Activated T-cell treated with anti-CD3 and anti-CD28 coated beads, Interleukin-2, amount 50 U/mL, for 1 hour (primary cell): ENCODE data around the gene PCA3.
"Not testable (repeated sequence)": the region's sequence is repeated elsewhere in the genome, so short reads cannot be mapped to it uniquely, and the experiment has no call there.

Experiments used
- DNase-seq: peaks from one replicate; pipeline ENCODE4 v3.0.0-alpha.2; 2020

Gene PCA3

DNA sequence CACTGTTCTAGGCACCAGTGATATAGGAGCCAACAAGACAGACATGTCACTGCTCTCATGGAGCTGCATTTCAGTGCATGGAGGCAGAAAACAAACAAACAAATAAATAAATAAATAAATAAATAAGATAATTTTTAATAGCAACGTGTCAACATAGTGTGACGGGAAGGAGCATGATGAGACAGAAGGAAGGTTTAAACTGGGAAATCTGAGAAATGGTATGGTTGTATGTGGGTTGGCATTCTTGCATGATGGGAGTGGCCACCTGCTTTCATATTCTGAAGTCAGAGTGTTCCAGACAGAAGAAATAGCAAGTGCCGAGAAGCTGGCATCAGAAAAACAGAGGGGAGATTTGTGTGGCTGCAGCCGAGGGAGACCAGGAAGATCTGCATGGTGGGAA lies at the start of gene PCA3:
TSS of gene PCA3 (plus strand) at position 301 of the 400 bp plus-strand sequence.
- no peak for DNase-seq

DNA sequence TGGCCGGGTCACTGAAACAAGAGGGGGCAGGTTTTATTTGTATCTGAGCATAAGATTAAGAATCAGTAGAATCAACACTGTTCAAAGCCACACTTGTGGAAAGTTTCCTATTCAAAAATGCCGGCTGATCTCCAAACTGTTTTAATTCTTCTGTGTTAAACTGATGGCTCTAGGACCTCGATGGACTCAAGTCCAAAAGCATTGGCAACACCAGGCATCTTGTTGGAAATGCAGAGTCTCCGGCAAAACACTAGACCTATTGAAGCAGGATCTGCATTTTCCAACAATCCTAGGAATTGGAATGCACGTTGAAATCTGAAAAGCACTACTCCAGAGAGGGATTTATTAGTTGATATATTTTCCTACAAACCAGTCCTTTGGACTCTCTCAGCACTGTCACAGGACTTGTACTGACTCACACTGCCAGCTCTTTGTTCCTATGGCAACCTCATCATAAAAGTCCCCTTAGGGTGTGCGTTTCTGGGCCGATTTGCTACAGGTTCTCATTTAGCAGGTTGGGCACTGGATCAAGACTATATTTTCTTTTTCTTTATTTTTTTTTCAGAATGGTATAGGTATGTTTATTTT lies 48.1 kb upstream of the PCA3 start:
- DNase-seq = no peak

DNA sequence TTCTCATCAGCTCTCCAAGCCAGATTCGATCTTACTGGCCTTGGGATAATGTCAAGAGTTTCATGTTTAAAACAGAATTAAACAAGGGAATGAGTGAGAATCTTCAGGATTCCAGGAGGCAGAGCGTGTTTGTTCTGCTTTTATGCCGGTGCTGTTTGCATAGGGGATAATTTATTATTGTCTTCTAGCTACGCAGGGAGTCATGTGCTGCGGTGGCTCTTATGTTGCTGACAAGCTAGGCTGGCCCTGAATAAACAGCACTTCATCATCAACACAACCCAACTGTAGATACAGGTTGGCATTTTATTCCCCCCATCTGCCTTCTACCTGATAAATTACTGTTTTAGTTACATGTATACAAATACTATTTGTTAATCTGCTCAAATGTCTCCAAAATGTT lies 47.1 kb upstream of the PCA3 start:
- no peak for DNase-seq

DNA sequence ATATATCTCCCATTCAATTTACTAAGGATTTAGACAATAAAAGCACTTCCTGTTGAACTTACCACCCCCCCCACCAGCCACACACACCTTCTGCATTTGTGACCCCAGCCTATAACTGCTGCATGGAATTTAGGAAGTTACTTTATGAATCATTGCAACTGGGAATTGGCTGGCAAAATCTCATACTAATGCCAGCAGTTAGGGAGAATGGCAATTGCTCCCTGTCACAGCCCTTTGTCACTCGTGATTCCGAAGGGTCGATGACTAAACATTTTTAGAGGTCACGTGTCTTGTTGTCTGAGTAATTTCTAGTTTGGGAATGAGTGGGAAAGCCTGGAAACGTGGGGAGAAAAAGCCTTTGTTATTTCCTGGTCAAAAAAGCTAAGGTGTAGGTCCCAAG lies 46.6 kb upstream of the PCA3 start:
- DNase-seq = no peak

DNA sequence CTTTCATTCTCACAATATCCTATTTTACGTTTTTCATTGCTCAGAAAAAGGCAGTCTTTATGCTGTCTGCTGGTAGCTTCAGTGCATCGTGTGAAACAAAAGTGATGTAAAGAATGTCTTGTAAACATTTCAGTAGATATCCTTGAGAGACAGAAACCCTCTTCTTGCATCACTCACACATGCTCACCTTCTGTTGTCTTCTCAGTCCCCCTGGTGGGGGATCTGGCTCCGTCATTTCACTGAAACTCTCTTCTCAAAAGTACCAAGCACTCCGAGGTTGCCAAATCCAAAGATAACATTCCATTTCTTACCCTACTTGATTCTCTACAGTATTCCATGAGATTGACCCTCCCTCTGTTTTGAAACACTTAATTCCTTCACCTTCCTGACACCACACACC lies 46.1 kb upstream of the PCA3 start:
- no peak for DNase-seq

DNA sequence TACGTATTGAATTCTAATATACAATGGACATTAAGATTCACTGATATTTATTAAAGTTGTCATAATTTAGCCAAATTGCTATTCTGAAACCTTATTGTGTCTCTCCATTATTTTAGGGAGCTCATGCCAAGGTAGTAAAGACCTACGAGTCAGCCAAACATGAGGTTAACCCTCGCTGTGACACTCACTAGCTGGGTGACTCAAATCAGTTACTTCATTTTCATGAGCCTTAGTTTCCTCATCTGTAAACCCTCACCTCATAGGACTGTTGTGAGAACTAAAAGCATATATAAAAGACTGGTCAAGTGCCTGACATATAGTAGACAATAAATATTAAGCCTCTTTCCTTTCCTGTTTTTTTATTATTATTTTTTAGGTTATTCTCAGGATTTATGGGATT lies 44.0 kb upstream of the PCA3 start:
- DNase-seq = no peak

DNA sequence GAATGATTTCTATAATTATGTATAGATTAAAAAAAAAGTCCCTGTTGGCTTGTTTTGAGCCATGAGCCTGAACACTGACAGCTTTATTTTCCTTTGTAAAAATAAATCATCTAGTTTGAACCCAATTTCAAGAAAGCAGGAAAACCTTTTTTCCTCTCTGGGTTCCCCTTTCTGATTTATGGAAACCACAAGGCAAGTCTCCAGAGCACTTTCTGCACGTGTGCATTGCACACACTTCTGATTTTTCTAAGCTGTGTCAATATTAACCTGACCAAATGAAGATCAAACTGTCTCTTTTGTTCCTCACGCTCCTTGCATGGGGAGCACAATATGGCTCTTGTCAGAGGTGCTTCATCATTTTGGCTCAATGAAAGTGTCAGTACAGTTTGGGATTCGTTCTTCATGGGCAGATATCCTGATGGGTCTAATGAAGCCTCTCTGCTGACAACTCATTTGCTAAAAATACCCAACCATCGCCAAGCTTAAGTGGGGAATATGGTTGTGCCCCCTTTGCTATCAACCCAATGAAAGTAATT lies 39.2 kb upstream of the PCA3 start:
- DNase-seq = no peak

GRCh38 chr9:76725885-76726284 lies 38.4 kb upstream of the PCA3 start:
- DNase-seq = no peak

DNA sequence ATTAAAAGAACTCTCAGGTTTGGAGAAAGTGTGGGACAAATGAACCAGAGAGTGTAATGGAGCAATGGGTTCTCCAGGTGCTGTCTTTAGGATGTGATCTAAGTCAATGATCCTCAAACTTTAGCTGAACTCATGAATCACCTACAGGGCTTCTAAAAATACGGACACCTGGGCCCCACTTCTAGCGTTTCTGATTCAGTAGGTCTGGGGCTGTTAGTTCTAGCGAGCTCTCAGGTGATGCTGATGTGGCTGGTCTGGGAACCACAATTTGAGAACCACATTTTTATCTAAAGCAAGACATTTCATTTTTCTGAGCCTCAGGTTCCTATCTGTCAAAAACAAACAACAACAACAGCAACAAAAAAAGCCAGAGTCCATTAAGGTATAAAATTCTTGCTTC lies 35.1 kb upstream of the PCA3 start:
- no peak for DNase-seq

DNA sequence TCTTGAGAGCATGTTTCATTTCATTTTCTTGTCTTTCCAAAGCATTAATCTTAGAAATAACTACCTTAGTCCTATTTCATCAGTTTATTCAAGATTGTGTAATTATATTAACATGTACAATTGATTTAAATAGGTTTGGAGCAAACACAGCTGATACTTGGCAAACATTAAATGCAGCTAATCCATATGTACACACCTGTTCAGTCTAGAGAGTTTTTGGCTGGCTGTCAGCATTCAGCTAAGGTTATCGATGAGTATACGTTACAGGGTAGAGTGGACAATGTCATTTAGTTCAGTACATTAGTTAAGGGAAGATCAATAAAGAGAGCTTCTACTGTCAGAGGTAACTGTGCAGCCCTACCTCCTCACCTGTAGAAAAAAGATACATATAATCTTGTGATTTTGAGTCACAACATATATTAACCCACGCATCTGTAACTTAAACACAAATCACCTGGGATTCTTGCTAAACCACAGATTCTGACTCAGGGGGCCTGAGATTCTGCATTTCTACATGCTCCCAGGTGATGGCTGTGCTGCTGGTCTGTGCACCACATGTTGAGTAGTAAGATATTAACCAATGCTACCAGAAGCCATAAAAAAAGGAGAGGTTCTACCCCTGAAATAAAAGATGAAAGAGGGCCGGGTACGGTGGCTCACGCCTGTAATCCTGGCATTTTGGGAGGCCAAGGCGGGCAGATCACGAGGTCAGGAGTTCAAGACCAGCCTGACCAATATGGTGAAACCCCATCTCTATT lies 34.1 kb upstream of the PCA3 start:
- no peak for DNase-seq

DNA sequence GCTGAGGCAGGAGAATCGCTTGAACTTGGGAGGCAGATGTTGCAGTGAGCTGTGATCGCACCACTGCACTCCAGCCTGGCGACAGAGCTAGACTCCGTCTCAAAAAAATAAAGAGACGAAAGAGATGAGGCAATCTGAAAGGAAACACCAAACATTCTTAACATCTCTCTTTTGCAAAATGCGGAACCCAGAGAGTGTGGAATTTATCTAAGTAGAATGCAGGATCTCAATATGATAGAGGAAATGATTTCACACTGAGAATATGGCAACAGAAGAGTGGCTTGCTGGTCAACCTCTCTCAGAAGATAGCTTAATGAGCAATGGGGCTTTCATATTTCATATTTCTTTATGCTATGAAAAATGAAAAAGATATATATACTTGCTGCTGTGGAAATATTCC lies 33.4 kb upstream of the PCA3 start:
- DNase-seq = no peak

DNA sequence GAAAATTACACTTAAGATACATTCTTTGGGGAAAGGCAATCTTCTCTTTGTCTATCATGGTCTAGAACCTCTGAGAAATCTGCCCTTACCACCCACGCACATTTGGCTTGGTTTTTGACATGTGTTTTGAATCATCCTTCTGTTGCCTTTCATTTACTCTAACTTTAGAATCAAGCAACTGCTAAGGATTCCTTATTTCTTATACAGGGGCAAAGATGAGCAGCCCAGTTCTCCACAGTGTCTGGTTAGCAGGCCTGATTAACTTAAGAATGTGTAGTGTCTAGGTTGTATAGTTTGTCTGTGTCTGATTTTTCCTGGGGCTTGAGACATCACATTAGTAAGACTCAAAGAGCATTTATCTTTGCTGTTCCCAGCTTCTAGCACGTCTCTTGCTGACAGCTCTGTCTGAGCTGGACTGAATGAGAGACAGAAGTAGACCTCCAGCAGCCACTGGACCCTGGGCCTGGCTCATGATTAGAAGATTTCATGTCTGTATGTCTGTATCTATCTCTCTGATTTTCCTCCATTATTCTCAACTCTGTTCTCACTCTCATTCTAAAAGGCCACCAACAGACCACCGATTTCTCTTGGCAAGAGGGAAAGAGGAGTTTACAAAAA lies 31.8 kb upstream of the PCA3 start:
- DNase-seq = no peak

DNA sequence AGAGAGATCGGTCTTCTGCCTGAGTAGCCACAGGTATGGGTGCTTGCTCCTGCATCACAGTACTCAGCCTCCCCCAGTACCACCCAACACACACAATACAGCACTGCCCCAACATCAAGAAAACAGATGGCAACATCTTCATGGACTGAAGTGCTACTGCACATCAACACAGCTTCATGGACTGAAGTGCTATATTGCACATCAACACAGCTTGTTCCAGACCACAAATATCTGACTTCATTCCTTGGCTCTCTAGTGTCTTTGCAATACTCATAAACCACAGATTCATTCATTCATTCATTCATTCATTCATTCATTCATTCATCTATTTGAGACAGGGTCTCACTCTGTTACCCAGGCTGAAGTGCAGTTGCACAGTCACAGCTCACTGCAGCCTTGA lies 31.1 kb upstream of the PCA3 start:
- DNase-seq = no peak

- no peak for DNase-seq
Observed at GRCh38 chr9:76734716-76735115, 29.5 kb upstream of the PCA3 start.

- DNase-seq = no peak
Observed at GRCh38 chr9:76737154-76737902, 26.9 kb upstream of the PCA3 start.

- DNase-seq = no peak
Observed at GRCh38 chr9:76738402-76738801, 25.8 kb upstream of the PCA3 start.

DNA sequence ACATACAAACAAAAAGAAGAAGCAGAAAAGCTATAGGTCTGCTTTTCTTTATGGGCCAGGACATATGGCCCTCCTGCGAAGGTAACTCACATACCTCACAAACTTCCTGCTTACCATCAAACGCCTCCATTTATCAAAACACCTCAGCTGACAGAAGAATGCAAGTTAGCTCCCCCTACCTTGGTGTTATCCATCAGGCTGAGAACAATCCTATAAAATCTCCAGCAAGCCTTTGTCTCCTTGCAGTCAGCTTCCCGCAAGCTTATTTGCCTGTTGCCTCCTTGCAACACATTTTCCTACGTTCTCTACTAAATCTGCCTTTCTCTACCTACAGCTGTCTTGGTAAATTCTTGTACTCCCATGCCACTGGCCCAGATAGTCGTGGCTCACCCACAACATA lies 22.7 kb upstream of the PCA3 start:
- DNase-seq = no peak

DNA sequence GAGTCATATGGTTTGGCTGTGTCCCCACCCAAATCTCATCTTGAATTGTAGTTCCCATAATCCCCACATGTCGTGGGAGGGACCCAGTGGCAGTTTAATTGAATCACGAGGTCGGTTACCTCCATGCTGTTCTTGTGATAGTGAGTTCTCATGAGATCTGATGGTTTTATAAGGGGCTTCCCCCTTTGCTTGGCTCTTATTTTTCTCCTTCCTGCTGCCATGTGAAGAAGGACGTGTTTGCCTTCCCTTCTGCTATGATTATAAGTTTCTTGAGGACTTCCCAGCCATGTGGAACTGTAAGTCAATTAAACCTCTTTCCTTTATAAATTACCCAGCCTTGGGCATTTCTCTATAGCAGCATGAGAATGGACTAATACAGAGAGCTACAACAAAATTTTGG lies 21.3 kb upstream of the PCA3 start:
- not testable (repeated sequence) for DNase-seq

DNA sequence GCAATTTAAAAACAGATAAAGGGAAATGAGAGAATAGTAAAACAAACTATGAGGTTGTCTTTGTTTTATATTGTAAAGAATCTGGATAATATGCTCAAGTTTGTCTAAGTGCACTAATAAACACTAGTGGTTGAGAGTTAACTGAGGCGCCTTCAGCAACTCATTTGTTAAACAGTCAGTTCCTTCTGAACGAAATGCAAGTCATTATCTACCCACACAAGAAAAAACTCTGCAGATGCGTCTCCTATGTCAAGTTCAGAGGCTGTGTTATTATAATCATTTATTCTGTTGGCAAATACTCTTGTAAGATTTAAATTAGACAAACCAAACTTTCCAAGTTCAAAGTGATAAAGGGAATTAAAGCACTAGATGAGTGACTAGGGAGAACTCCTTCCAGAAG lies 20.3 kb upstream of the PCA3 start:
- DNase-seq = no peak

- DNase-seq = no peak
Observed at GRCh38 chr9:76744336-76744735, 19.9 kb upstream of the PCA3 start.

- DNase-seq = no peak
Observed at GRCh38 chr9:76751001-76751400, 13.2 kb upstream of the PCA3 start.

DNA sequence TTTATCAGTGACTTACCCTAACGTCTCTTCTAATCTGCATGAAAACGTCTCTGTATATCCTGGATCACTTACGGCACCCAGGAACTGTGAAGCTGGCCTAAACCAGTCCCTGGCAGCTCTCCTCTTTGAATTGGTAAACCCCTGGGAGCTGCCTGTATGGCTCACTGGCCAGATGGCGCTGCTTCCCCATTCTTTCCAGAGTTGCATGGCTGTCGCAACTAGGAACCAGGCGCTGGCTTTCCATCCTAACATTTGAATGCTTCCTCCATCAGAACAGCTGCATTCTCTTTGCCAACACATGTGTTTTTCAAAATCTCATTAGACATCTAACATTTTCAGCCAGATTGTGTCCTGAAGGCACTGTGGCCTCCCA lies 8.0 kb upstream of the PCA3 start:
- no peak for DNase-seq

GRCh38 chr9:76756941-76757673 lies 7.1 kb upstream of the PCA3 start:
- DNase-seq = no peak
